PC-9 (cell line): ENCODE measurements around the gene CCDC15. TPM values are rescaled to one million over a fixed set of nuclear protein-coding genes. Genes with fewer than 3 reads are reported as not detected.

Source experiments
- BruUV-seq: library from RNA; stranded (reverse); fragments of 400-500 nt; replicated peaks from 2 replicates; lab custom pipeline; 2021; lab: Mats Ljungman, UMichigan
- CTCF ChIA-PET: fragments of 300-600 bp; sonication (Branson Sonifier 250); formaldehyde crosslinking; loops from one replicate; lab custom pipeline; 2022; ENCODE audit warnings: antibody characterized with exemption; lab: Charles Lee
- POLR2A ChIA-PET: fragments of 300-600 bp; sonication (Branson Sonifier 250); formaldehyde crosslinking; loops from one replicate; lab custom pipeline; 2022; ENCODE audit warnings: antibody characterized with exemption; ENCODE audit not compliant: unreplicated experiment; lab: Charles Lee
- DNase-seq, 2 experiments: peaks; one replicate each; pipeline versions ENCODE4 v3.0.0 to v3.0.0-alpha.2; 2015 to 2022; ENCODE audit warnings: mixed read lengths in 1 of 2
- H2AFZ ChIP-seq: fragments of 200-600 bp; sonication (generic); 2 replicates; pipeline ENCODE4 v1.8.1; 2017; ENCODE audit warnings: antibody characterized with exemption
- H3F3A ChIP-seq: fragments of 200-600 bp; sonication (generic); 2 replicates; pipeline ENCODE4 v1.8.1; 2017; ENCODE audit warnings: antibody characterized with exemption, mild to moderate bottlenecking, low read depth; ENCODE audit not compliant: insufficient read depth
- H3K27ac ChIP-seq: fragments of 200-600 bp; sonication (generic); 2 replicates; pipeline ENCODE4 v1.6.1; 2016; ENCODE audit warnings: mixed run types
- H3K27me3 ChIP-seq: fragments of 200-600 bp; sonication (generic); 2 replicates; pipeline ENCODE4 v1.6.1; 2016; ENCODE audit warnings: low read depth, mixed run types; ENCODE audit not compliant: insufficient read depth
- H3K36me3 ChIP-seq: fragments of 200-600 bp; sonication (generic); 2 replicates; pipeline ENCODE4 v1.6.1; 2016; ENCODE audit warnings: low read depth, mixed run types
- H3K4me1 ChIP-seq: fragments of 200-600 bp; sonication (generic); replicated peaks from 2 replicates; pipeline ENCODE4 v1.6.1; 2016; ENCODE audit warnings: mixed run types; ENCODE audit not compliant: insufficient read depth
- H3K4me2 ChIP-seq: fragments of 200-600 bp; sonication (generic); 2 replicates; pipeline ENCODE4 v1.6.1; 2017; ENCODE audit warnings: mixed run types
- H3K4me3 ChIP-seq: fragments of 200-600 bp; sonication (generic); 2 replicates; pipeline ENCODE4 v1.6.1; 2016; ENCODE audit warnings: mixed run types
- H3K79me2 ChIP-seq: fragments of 200-600 bp; sonication (generic); 2 replicates; pipeline ENCODE4 v1.6.1; 2017; ENCODE audit warnings: low read depth, mixed run types
- H3K9me2 ChIP-seq: fragments of 200-600 bp; sonication (generic); 2 replicates; pipeline ENCODE4 v1.8.1; 2017; ENCODE audit warnings: mild to moderate bottlenecking; ENCODE audit not compliant: insufficient read depth
- H3K9me3 ChIP-seq: fragments of 200-600 bp; sonication (generic); 2 replicates; pipeline ENCODE4 v1.8.1; 2016; ENCODE audit warnings: low read depth; ENCODE audit not compliant: insufficient read depth
- H4K20me1 ChIP-seq: fragments of 200-600 bp; sonication (generic); 2 replicates; pipeline ENCODE4 v1.8.1; 2017; ENCODE audit not compliant: insufficient read depth
- CTCF ChIP-seq: fragments of 200-600 bp; sonication (generic); conservative IDR thresholded peaks from 2 replicates; pipeline ENCODE4 v1.6.1; 2017; ENCODE audit warnings: mixed run types, antibody characterized with exemption, mild to moderate bottlenecking, moderate library complexity
- EZH2 ChIP-seq: fragments of 200-600 bp; sonication (generic); IDR thresholded peaks from 2 replicates; pipeline ENCODE4 v1.8.0; 2017; ENCODE audit warnings: antibody characterized with exemption, low read depth
- intact Hi-C: fragments of 100-400 bp; cut with micrococcal nuclease; formaldehyde crosslinking; loops from one replicate; pipeline ENCODE4 v1.10.0; 2022; ENCODE audit not compliant: unreplicated experiment
- total RNA-seq: library from RNA; stranded (reverse); gene quantifications from 2 replicates; pipeline ENCODE4 v1.2.3, GENCODE V29; 2021

The CCDC15 gene
- total RNA-seq, 1 experiment from 2014 or later, result 2.7 TPM

GRCh38 chr11:124919898-124920297 is 34.1 kb upstream of the CCDC15 start:
- no TSS peak for BruUV-seq
- Histone ChIP-seq H3F3A (no peaks in the 10 kb centered on the region), H4K20me1 (no peaks in the 10 kb centered on the region), H3K9me2 (no peaks in the 10 kb centered on the region), H3K9me3 (no peaks in the 10 kb centered on the region), H3K27me3 (peaks cover 19% of the 10 kb centered on the region; the same call in 1 of the 2 replicates), H3K79me2 (no peaks in the 10 kb centered on the region), H3K27ac (no peak overlapping the region), H3K36me3 (no peaks in the 10 kb centered on the region), H3K4me2 (no peak overlapping the region), H2AFZ (no peak overlapping the region), H3K4me1 (no peaks in the 10 kb centered on the region), H3K4me3 (no peak overlapping the region)
- ChIA-PET POLR2A (no interaction called here), CTCF (no interaction called here)
- intact Hi-C loops, result no loop called here
- TF ChIP-seq EZH2 (no peak), CTCF (no peak)
- DNase-seq, result no peak

- ChIA-PET CTCF (interaction anchor here (0.6 kb wide), 1 partner anchor 33 kb away, joined by 5 read pairs; no protein-coding TSS in a partner anchor), POLR2A (no interaction called here)
- no peaks in the 10 kb centered on the region for H3K4me1 ChIP-seq
- H3K36me3 ChIP-seq, result no peaks in the 10 kb centered on the region
- H3F3A ChIP-seq, result no peaks in the 10 kb centered on the region
- H2AFZ ChIP-seq, result no peak overlapping the region
- H3K9me2 ChIP-seq, result no peaks in the 10 kb centered on the region
- intact Hi-C loops, result no loop called here
- BruUV-seq, result no TSS peak
- H3K4me2 ChIP-seq, result no peak overlapping the region
- TF ChIP-seq EZH2 (no peak), CTCF (no peak)
- H3K9me3 ChIP-seq, result no peaks in the 10 kb centered on the region
- no peak overlapping the region for H3K4me3 ChIP-seq
- H3K27ac ChIP-seq, result no peak overlapping the region
- H3K79me2 ChIP-seq, result no peaks in the 10 kb centered on the region
- peaks cover 19% of the 10 kb centered on the region; the same call in 1 of the 2 replicates for H3K27me3 ChIP-seq
- DNase-seq, result no peak
- H4K20me1 ChIP-seq, result no peaks in the 10 kb centered on the region
Observed at GRCh38 chr11:124920356-124920755, 33.6 kb upstream of the CCDC15 start.

- Histone ChIP-seq H3K27me3 (peaks cover 19% of the 10 kb centered on the region; the same call in 1 of the 2 replicates), H4K20me1 (no peaks in the 10 kb centered on the region), H3K36me3 (no peaks in the 10 kb centered on the region), H3K79me2 (no peaks in the 10 kb centered on the region), H3K4me2 (no peak overlapping the region), H3K27ac (no peak overlapping the region), H2AFZ (no peak overlapping the region), H3F3A (no peaks in the 10 kb centered on the region), H3K9me2 (no peaks in the 10 kb centered on the region), H3K4me3 (no peak overlapping the region), H3K4me1 (no peaks in the 10 kb centered on the region), H3K9me3 (no peaks in the 10 kb centered on the region)
- no peak for DNase-seq
- ChIA-PET POLR2A (no interaction called here), CTCF (interaction anchor here (0.6 kb wide), 1 partner anchor 32 kb away, joined by 5 read pairs; no protein-coding TSS in a partner anchor)
- intact Hi-C loops, result no loop called here
- TF ChIP-seq CTCF (no peak), EZH2 (no peak)
- BruUV-seq, result no TSS peak
Observed at GRCh38 chr11:124920870-124921609, 33.0 kb upstream of the CCDC15 start.
